IMR-90 (cell line): ENCODE results near the gene SLC27A2.

Experiments used
- CEBPB ChIP-seq: IDR thresholded peaks from 2 replicates; pipeline ENCODE4 v1.6.1; 2012; ENCODE audit warnings: low read depth, low read length, improper control_type of control experiment
- FOS ChIP-seq: fragments of 150-350 bp; IDR thresholded peaks from 2 replicates; pipeline ENCODE4 v1.6.1; 2016; ENCODE audit warnings: low read depth, low read length
- POLR2A ChIP-seq: IDR thresholded peaks from 2 replicates; pipeline ENCODE4 v1.6.1; 2012; ENCODE audit warnings: mild to moderate bottlenecking, low read depth, low read length
- RAD21 ChIP-seq: IDR thresholded peaks from 2 replicates; pipeline ENCODE4 v1.6.1; 2012; ENCODE audit warnings: low read length, improper control_type of control experiment
- RFX5 ChIP-seq: IDR thresholded peaks from 2 replicates; pipeline ENCODE4 v1.8.0; 2012; ENCODE audit warnings: low read depth, mild to moderate bottlenecking, low read length, moderate library complexity
- SMC3 ChIP-seq: fragments of 150-350 bp; IDR thresholded peaks from 2 replicates; pipeline ENCODE4 v1.6.1; 2016; ENCODE audit warnings: low read depth, mild to moderate bottlenecking, antibody characterized with exemption, low read length, moderate library complexity
- TF ChIP-seq, protein P1 (sequence below): conservative IDR thresholded peaks from 2 replicates; pipeline ENCODE4 v1.5.1; 2012; ENCODE audit warnings: mild to moderate bottlenecking, low read depth, low read length, improper control_type of control experiment
- TF ChIP-seq, protein P2 (sequence below): fragments of 150-350 bp; IDR thresholded peaks from 2 replicates; pipeline ENCODE4 v1.6.1; 2017; ENCODE audit warnings: mild to moderate bottlenecking, antibody characterized with exemption, low read length, low read depth
- TF ChIP-seq, protein P3 (sequence below): fragments of 150-350 bp; IDR thresholded peaks from 2 replicates; pipeline ENCODE4 v1.6.1; 2016; ENCODE audit warnings: low read depth, mild to moderate bottlenecking, low read length, moderate library complexity, borderline replicate concordance

DNA sequence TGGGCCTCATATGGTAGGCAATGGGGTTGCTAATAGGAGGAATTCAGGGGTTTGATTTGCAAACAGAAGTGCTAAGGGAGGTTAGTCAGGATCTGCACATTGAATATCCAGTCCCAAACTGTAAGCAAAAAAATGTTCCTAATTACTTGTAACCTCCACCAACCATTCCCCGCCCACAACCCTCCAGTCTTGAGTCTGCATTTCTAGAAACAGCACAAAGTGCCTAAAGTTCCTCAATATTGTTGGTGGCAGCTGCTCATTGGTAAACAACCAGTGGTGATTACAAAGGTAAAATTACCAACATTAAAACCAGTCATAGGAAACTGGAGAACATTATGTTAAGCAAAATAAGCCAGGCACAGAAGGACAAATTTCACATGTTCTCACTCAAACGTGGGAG, 64.6 kb downstream of the SLC27A2 start:
- TF ChIP-seq, protein P1, sequence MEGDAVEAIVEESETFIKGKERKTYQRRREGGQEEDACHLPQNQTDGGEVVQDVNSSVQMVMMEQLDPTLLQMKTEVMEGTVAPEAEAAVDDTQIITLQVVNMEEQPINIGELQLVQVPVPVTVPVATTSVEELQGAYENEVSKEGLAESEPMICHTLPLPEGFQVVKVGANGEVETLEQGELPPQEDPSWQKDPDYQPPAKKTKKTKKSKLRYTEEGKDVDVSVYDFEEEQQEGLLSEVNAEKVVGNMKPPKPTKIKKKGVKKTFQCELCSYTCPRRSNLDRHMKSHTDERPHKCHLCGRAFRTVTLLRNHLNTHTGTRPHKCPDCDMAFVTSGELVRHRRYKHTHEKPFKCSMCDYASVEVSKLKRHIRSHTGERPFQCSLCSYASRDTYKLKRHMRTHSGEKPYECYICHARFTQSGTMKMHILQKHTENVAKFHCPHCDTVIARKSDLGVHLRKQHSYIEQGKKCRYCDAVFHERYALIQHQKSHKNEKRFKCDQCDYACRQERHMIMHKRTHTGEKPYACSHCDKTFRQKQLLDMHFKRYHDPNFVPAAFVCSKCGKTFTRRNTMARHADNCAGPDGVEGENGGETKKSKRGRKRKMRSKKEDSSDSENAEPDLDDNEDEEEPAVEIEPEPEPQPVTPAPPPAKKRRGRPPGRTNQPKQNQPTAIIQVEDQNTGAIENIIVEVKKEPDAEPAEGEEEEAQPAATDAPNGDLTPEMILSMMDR, result no peak
- TF ChIP-seq RFX5 (no peak), CEBPB (no peak), POLR2A (no peak), SMC3 (no peak), FOS (no peak), RAD21 (no peak)
- TF ChIP-seq, protein P2, sequence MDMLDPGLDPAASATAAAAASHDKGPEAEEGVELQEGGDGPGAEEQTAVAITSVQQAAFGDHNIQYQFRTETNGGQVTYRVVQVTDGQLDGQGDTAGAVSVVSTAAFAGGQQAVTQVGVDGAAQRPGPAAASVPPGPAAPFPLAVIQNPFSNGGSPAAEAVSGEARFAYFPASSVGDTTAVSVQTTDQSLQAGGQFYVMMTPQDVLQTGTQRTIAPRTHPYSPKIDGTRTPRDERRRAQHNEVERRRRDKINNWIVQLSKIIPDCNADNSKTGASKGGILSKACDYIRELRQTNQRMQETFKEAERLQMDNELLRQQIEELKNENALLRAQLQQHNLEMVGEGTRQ, result no peak
- TF ChIP-seq, protein P3, sequence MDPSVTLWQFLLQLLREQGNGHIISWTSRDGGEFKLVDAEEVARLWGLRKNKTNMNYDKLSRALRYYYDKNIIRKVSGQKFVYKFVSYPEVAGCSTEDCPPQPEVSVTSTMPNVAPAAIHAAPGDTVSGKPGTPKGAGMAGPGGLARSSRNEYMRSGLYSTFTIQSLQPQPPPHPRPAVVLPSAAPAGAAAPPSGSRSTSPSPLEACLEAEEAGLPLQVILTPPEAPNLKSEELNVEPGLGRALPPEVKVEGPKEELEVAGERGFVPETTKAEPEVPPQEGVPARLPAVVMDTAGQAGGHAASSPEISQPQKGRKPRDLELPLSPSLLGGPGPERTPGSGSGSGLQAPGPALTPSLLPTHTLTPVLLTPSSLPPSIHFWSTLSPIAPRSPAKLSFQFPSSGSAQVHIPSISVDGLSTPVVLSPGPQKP, result no peak
